H1 (cell line): Measurements from ENCODE around the gene SLN. TPM values are rescaled to one million over a fixed set of nuclear protein-coding genes. Genes with fewer than 3 reads are reported as not detected.

Source experiments
- CTCF ChIA-PET: fragments of 300-600 bp; sonication (Branson Sonifier 250); formaldehyde crosslinking; loops from one replicate; lab custom pipeline; 2021; ENCODE audit not compliant: partially characterized antibody; lab: Charles Lee
- POLR2A ChIA-PET: fragments of 300-600 bp; sonication (Branson Sonifier 250); formaldehyde crosslinking; loops from one replicate; lab custom pipeline; 2021; ENCODE audit warnings: inconsistent platforms; ENCODE audit not compliant: partially characterized antibody; lab: Charles Lee
- DNase-seq, 2 experiments: peaks; one replicate each; pipeline versions ENCODE4 v3.0.0 to v3.0.0-alpha.2; 2010 to 2022; ENCODE audit warnings: low spot score in 2 of 2, low read depth in 1 of 2, mixed read lengths in 1 of 2
- FAIRE-seq: peaks from 2 replicates; lab custom pipeline; 2011; peaks lifted over from hg19 to GRCh38; lab: Jason Lieb, UNC
- H2AFZ ChIP-seq: 2 replicates; pipeline ENCODE4 v1.8.1; 2012; ENCODE audit warnings: low read length, inconsistent platforms
- H2AK5ac ChIP-seq: 2 replicates; pipeline ENCODE4 v1.6.1; 2013; ENCODE audit warnings: low read depth, low read length
- H2BK120ac ChIP-seq: replicated peaks from 2 replicates; pipeline ENCODE3; 2013; ENCODE audit warnings: low read depth, low read length, inconsistent platforms
- H2BK12ac ChIP-seq: 2 replicates; pipeline ENCODE4 v1.6.1; 2013; ENCODE audit warnings: low read depth, low read length
- H2BK15ac ChIP-seq: 2 replicates; pipeline ENCODE4 v1.6.1; 2013; ENCODE audit warnings: low read length
- H2BK20ac ChIP-seq: 2 replicates; pipeline ENCODE4 v1.6.1; 2013; ENCODE audit warnings: low read length
- H2BK5ac ChIP-seq: 2 replicates; pipeline ENCODE4 v1.6.1; 2013; ENCODE audit warnings: low read depth, low read length
- H3K14ac ChIP-seq: 2 replicates; pipeline ENCODE4 v1.6.1; 2013; ENCODE audit warnings: inconsistent platforms; ENCODE audit not compliant: insufficient read length
- H3K18ac ChIP-seq: 2 replicates; pipeline ENCODE4 v1.6.1; 2013; ENCODE audit warnings: low read length; ENCODE audit errors: extremely low read depth
- H3K23ac ChIP-seq: 2 replicates; pipeline ENCODE4 v1.6.1; 2013; ENCODE audit warnings: inconsistent platforms; ENCODE audit not compliant: insufficient read length
- H3K23me2 ChIP-seq: 2 replicates; pipeline ENCODE4 v1.6.1; 2013; ENCODE audit warnings: low read depth, low read length
- H3K27ac ChIP-seq: 2 replicates; pipeline ENCODE4 v1.6.1; 2011; ENCODE audit warnings: low read depth, low read length, inconsistent platforms
- H3K27me3 ChIP-seq, 4 experiments: replicated peaks in 1 of 4; 1 replicate in 1 of 4; 2 replicates in 3 of 4; pipeline versions ENCODE4 v1.6.1 to v1.8.1; 2011 to 2013; ENCODE audit warnings: low read length in 3 of 4, mild to moderate bottlenecking in 3 of 4, inconsistent platforms in 2 of 4, mixed read lengths in 2 of 4, moderate library complexity in 1 of 4; ENCODE audit not compliant: control insufficient read depth in 3 of 4, insufficient read depth in 3 of 4; ENCODE audit errors: extremely low read depth in 1 of 4
- H3K36me3 ChIP-seq, 4 experiments: 2 replicates each; pipeline versions ENCODE4 v1.6.1 to v1.8.1; 2011 to 2013; ENCODE audit warnings: mild to moderate bottlenecking in 4 of 4, low read length in 3 of 4, moderate library complexity in 2 of 4, control low read depth in 1 of 4, inconsistent platforms in 1 of 4; ENCODE audit not compliant: insufficient read depth in 4 of 4, control insufficient read depth in 2 of 4
- H3K4ac ChIP-seq: replicated peaks from 2 replicates; pipeline ENCODE3; 2013; ENCODE audit warnings: low read length, low read depth, mixed read lengths, inconsistent platforms; ENCODE audit not compliant: insufficient read length
- H3K4me1 ChIP-seq, 4 experiments: replicated peaks in 1 of 4; 1 replicate in 1 of 4; 2 replicates in 3 of 4; pipeline versions ENCODE4 v1.6.1 to v1.8.1; 2011 to 2013; ENCODE audit warnings: low read length in 3 of 4, inconsistent platforms in 2 of 4, mixed read lengths in 1 of 4; ENCODE audit not compliant: insufficient read depth in 4 of 4, control insufficient read depth in 3 of 4
- H3K4me2 ChIP-seq, 2 experiments: 2 replicates each; pipeline versions ENCODE4 v1.6.1 to v1.8.1; 2011 to 2013; ENCODE audit warnings: low read depth in 2 of 2, low read length in 2 of 2, control low read depth in 1 of 2, inconsistent platforms in 1 of 2, mild to moderate bottlenecking in 1 of 2; ENCODE audit not compliant: insufficient read depth in 1 of 2
- H3K4me3 ChIP-seq, 4 experiments: fragments of 200-600, 300-600 bp in 1 of 4; sonication (generic), shearing (Covaris generic), sonication (Bioruptor Twin) in 1 of 4; 2 replicates each; pipeline versions ENCODE4 v1.5.1 to v1.8.1; 2011 to 2016; ENCODE audit warnings: low read length in 4 of 4, low read depth in 3 of 4, control low read depth in 2 of 4, inconsistent platforms in 2 of 4, mild to moderate bottlenecking in 2 of 4, mixed read lengths in 1 of 4, moderate library complexity in 1 of 4; ENCODE audit not compliant: insufficient read depth in 2 of 4; ENCODE audit errors: extremely low read depth in 1 of 4
- H3K56ac ChIP-seq: replicated peaks from 2 replicates; pipeline ENCODE3; 2013; ENCODE audit warnings: low read depth, mild to moderate bottlenecking, mixed read lengths, low read length, inconsistent platforms; ENCODE audit not compliant: insufficient read length
- H3K79me1 ChIP-seq: 2 replicates; pipeline ENCODE4 v1.6.1; 2013; ENCODE audit warnings: low read depth, low read length, control low read depth
- H3K79me2 ChIP-seq, 2 experiments: 2 replicates each; pipeline versions ENCODE4 v1.6.1 to v1.8.1; 2012 to 2013; ENCODE audit warnings: low read length in 2 of 2, mild to moderate bottlenecking in 2 of 2, inconsistent platforms in 1 of 2; ENCODE audit not compliant: insufficient read depth in 2 of 2, control insufficient read depth in 1 of 2
- H3K9ac ChIP-seq, 4 experiments: replicated peaks in 1 of 4; 1 replicate in 1 of 4; 2 replicates in 3 of 4; pipeline versions ENCODE4 v1.6.1 to v1.8.1; 2011 to 2013; ENCODE audit warnings: low read depth in 3 of 4, low read length in 3 of 4, control low read depth in 2 of 4, mild to moderate bottlenecking in 2 of 4, moderate library complexity in 2 of 4, inconsistent platforms in 1 of 4; ENCODE audit errors: extremely low read depth in 1 of 4
- H3K9me3 ChIP-seq, 2 experiments: 2 replicates each; pipeline versions ENCODE4 v1.6.1 to v1.8.1; 2012 to 2013; ENCODE audit warnings: mild to moderate bottlenecking in 2 of 2, moderate library complexity in 2 of 2, control low read depth in 1 of 2, inconsistent platforms in 1 of 2, low read depth in 1 of 2, low read length in 1 of 2, mixed read lengths in 1 of 2; ENCODE audit not compliant: insufficient read depth in 2 of 2
- H4K20me1 ChIP-seq, 2 experiments: replicated peaks in 1 of 2; 2 replicates each; pipeline versions ENCODE3 to v1.8.1; 2011 to 2013; ENCODE audit warnings: inconsistent platforms in 2 of 2, low read length in 2 of 2, mild to moderate bottlenecking in 1 of 2; ENCODE audit not compliant: insufficient read depth in 2 of 2, control insufficient read depth in 1 of 2
- H4K5ac ChIP-seq: 2 replicates; pipeline ENCODE4 v1.6.1; 2013; ENCODE audit warnings: low read length, low read depth, mixed read lengths, inconsistent platforms; ENCODE audit not compliant: insufficient read length
- H4K8ac ChIP-seq: 2 replicates; pipeline ENCODE4 v1.8.0; 2013; ENCODE audit warnings: mild to moderate bottlenecking, moderate library complexity, low read length, inconsistent platforms; ENCODE audit not compliant: insufficient read depth; ENCODE audit errors: extremely low read depth
- H4K91ac ChIP-seq: replicated peaks from 2 replicates; pipeline ENCODE3; 2013; ENCODE audit warnings: low read length, mixed read lengths, inconsistent platforms; ENCODE audit not compliant: insufficient read length
- WGBS, 2 experiments: shearing (Covaris generic) in 1 of 2; methylation state at CpG; one replicate each; pipeline versions ENCODE4 v1.1.6 to v1.1.7; 2013 to 2015; ENCODE audit warnings: low lambda C conversion rate in 2 of 2, mixed read lengths in 2 of 2, inconsistent platforms in 1 of 2, low coverage in 1 of 2, missing lambda C conversion rate in 1 of 2; ENCODE audit not compliant: insufficient replicate concordance in 2 of 2, insufficient coverage in 1 of 2, insufficient read length in 1 of 2; ENCODE audit errors: extremely low coverage in 1 of 2, missing lambda C conversion rate in 1 of 2; 5-methylcytosine and 5-hydroxymethylcytosine counted together
- polyA plus RNA-seq, 7 experiments: library from polyadenylated mRNA; depleted of rRNA in 3 of 7; stranded (reverse) in 5 of 7; unstranded in 2 of 7; fragments of >200 nt in 5 of 7; fragments of 200-250 nt in 2 of 7; gene quantifications; 1 replicate in 5 of 7; 2 replicates in 1 of 7; 4 replicates in 1 of 7; pipeline versions ENCODE4 v1.2.1 to v1.2.3, GENCODE V29; 2011 to 2013; ENCODE audit warnings: missing spikeins in 2 of 7, mixed read lengths in 2 of 7
- total RNA-seq: library from RNA; stranded (reverse); fragmentation: NEBNext Ultra II Directional; extraction: Animal tissue kit (Norgen Biotek cat#: 25700); gene quantifications from 2 replicates; pipeline ENCODE4 v1.2.1, GENCODE V29; 2021
- TF ChIP-seq, protein P1 (sequence below): IDR thresholded peaks from 2 replicates; pipeline ENCODE4 v1.6.1; 2011; ENCODE audit warnings: low read length, improper control_type of control experiment

The SLN gene
- total and polyA plus RNA-seq, 2 of the 8 experiments (the other 6 are each of a cell fraction or from before 2014, with no cell fraction given): not detected

DNA sequence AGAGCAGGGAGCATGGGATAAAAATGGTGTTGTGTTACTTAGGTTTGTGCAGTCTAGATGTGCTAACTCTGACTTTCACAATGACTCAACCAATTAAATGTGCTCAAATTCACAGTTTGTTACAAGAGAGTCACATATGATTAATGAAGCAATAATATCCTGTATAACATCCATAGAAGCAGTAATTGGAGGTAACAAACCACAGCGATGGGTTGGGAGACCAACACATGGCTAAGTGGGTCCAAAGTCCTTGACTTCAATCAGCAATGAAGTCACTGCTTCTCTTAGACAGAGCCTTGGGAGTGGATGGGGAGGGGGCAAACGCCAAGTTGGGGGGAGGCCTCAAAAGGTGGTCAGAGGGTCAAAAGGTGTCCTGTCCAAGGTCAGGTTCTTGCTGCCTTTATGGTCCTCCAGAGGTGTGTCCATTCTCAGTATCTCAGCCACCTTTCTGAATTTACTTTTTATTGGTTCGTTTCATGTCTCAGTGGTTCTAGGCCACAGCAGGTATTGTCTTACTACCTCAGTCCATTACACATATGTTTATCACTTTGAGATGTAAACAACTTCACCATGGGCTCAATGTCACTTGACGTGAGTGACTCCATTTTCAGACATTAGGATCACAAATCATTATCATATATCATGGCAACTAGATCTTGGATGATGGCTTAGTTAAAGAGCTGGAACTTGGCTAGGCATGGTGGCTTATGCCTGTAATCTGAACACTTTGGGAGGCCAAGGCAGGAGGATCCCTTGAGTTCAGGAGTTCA is 32.4 kb downstream of the SLN start:
- Histone ChIP-seq H3K4me2 (no peak overlapping the region), H2BK5ac (no peak overlapping the region), H3K4ac (no peak overlapping the region), H3K14ac (no peak overlapping the region), H2BK20ac (no peak overlapping the region), H2AFZ (no peak overlapping the region), H3K9me3 (no peaks in the 10 kb centered on the region), H3K9ac (no peak overlapping the region), H3K18ac (no peak overlapping the region), H4K5ac (no peak overlapping the region), H3K27me3 (no peaks in the 10 kb centered on the region), H4K8ac (no peak overlapping the region), H3K27ac (no peak overlapping the region), H2BK12ac (no peak overlapping the region), H3K36me3 (no peaks in the 10 kb centered on the region), H2BK120ac (no peak overlapping the region), H4K20me1 (no peaks in the 10 kb centered on the region), H3K79me1 (no peaks in the 10 kb centered on the region), H3K56ac (no peak overlapping the region), H3K79me2 (no peaks in the 10 kb centered on the region), H3K4me3 (no peak overlapping the region), H2BK15ac (no peak overlapping the region), H2AK5ac (no peak overlapping the region), H4K91ac (no peak overlapping the region), H3K23me2 (no peaks in the 10 kb centered on the region), H3K23ac (no peak overlapping the region), H3K4me1 (no peaks in the 10 kb centered on the region)
- TF ChIP-seq, protein P1, sequence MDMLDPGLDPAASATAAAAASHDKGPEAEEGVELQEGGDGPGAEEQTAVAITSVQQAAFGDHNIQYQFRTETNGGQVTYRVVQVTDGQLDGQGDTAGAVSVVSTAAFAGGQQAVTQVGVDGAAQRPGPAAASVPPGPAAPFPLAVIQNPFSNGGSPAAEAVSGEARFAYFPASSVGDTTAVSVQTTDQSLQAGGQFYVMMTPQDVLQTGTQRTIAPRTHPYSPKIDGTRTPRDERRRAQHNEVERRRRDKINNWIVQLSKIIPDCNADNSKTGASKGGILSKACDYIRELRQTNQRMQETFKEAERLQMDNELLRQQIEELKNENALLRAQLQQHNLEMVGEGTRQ: no peak
- FAIRE-seq: no peak
- DNase-seq: no peak
- CTCF ChIA-PET: interaction anchor here (1.0 to 12.9 kb wide), 5 partner anchors 9 to 105 kb away, joined by 3 to 398 read pairs (median 13); partner anchors contain the start of gene ALKBH8
- WGBS, 2 experiments: 93% methylated on average over 4 of the region's 4 CpGs; no CpG with 5 or more reads in 1 of the 2 experiments
- POLR2A ChIA-PET: no interaction called here
